Esophagus muscularis mucosa (tissue), 4 donors: ENCODE results near the gene KRTAP4-7. TPM values are rescaled to one million over a fixed set of nuclear protein-coding genes. Genes with fewer than 3 reads are reported as not detected.

Source experiments
- DNase-seq: peaks from one replicate; pipeline ENCODE4 v3.0.0-alpha.2; 2017; ENCODE audit errors: extremely low spot score
- H3K27ac ChIP-seq, 4 donors: fragments of 200-600 bp; sonication (generic); replicated peaks in 1 of 4; 1 replicate in 3 of 4; 2 replicates in 1 of 4; pipeline ENCODE4 v1.5.1; 2016 to 2019; ENCODE audit warnings: mild to moderate bottlenecking in 1 of 4
- H3K27me3 ChIP-seq, 4 donors: fragments of 200-600 bp; sonication (generic); one replicate each; pipeline versions ENCODE4 v1.5.1 to v1.6.0; 2016 to 2019
- H3K36me3 ChIP-seq, 4 donors: fragments of 200-600 bp; sonication (generic); one replicate each; pipeline ENCODE4 v1.5.1; 2016 to 2019
- H3K4me1 ChIP-seq, 4 donors: fragments of 200-600 bp; sonication (generic); one replicate each; pipeline ENCODE4 v1.5.1; 2016 to 2019
- H3K4me3 ChIP-seq, 4 donors: fragments of 200-600 bp; sonication (generic); 1 replicate in 2 of 4; 2 replicates in 2 of 4; pipeline ENCODE4 v1.5.1; 2016 to 2019; ENCODE audit warnings: mild to moderate bottlenecking in 4 of 4, moderate library complexity in 1 of 4
- H3K9me3 ChIP-seq, 4 donors: fragments of 200-600 bp; sonication (generic); 1 replicate in 3 of 4; 2 replicates in 1 of 4; pipeline ENCODE4 v1.5.1; 2016 to 2019
- CTCF ChIP-seq, 3 experiments: fragments of 200-600 bp in 2 of 3; fragments of 450-650 bp in 1 of 3; sonication (generic) in 2 of 3; IDR thresholded peaks; one replicate each; pipeline ENCODE4 v1.5.1; 2017 to 2019; ENCODE audit warnings: antibody characterized with exemption in 3 of 3, mild to moderate bottlenecking in 2 of 3, moderate library complexity in 1 of 3
- EP300 ChIP-seq: sonication (generic); formaldehyde crosslinking; IDR thresholded peaks from one replicate; pipeline ENCODE4 v1.6.1; 2017; ENCODE audit warnings: antibody characterized with exemption
- POLR2A ChIP-seq: fragments of 450-650 bp; IDR thresholded peaks from one replicate; pipeline ENCODE4 v1.6.1; 2017; ENCODE audit warnings: antibody characterized with exemption, moderate library complexity, mild to moderate bottlenecking, low read depth
- POLR2AphosphoS5 ChIP-seq, 2 donors: sonication (generic); formaldehyde crosslinking; IDR thresholded peaks; one replicate each; pipeline ENCODE4 v1.6.1; 2017; ENCODE audit warnings: antibody characterized with exemption in 2 of 2
- WGBS: methylation state at CpG from one replicate; pipeline ENCODE4 v1.1.5; 2018; 5-methylcytosine and 5-hydroxymethylcytosine counted together
- intact Hi-C: fragments of 100-400 bp; cut with DNase I; formaldehyde crosslinking; loops from one replicate; pipeline ENCODE4 v1.15.1; 2023
- total RNA-seq, 4 donors: library from RNA; depleted of rRNA; stranded (reverse); fragments of >200 nt; gene quantifications; one replicate each; pipeline versions ENCODE4 v1.1.0 to v1.2.1, GENCODE V29; 2016

Gene KRTAP4-7
- total RNA-seq, 4 donors from 2014 or later: not detected

DNA sequence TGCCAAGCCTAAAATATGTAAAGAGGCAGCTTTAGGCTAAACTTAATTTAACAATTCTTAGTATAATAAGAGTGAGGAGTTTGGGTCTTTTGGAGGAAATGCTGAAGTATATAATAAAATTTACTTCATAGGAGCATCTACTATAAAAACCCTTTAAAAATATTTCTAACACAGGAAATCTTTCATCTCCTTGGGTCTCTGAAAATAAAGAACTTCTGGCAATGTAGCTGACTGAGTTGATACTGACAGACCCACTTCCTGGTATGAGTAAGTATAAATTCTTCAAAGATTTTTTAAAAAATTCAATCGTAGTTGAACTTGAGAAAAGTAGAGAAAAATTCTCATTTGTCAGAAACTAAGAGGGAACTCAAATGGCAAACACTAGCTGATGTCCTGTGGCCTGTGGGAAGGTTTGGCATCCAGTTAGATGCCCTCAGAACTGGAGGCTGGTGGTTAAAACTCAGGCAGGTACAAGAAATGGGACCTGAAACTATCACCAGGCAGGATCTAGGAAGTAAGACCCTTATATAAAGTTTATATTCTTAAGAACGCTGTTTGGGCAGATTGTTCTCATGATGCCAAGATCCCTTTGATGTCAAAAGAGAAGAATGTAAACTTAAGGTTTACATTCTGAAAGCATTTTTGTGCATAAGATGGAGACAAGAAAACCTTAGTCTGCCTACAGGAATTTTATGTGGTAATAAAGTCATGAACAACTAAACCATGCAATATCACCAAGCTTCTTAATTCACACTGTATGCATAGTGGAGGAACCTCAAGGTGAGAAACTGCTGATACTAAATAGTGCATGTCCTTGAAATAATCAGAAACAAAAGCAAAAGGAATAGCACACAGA lies 50.2 kb downstream of the KRTAP4-7 start:
- WGBS: 54% methylated on average over 2 of the region's 2 CpGs
- Histone ChIP-seq H3K36me3 (no peaks in the 10 kb centered on the region), H3K27ac (no peak overlapping the region), H3K4me1 (no peaks in the 10 kb centered on the region), H3K9me3 (peaks cover 0 to 6% (median 0%) of the 10 kb centered on the region in 4 donors), H3K27me3 (no peaks in the 10 kb centered on the region), H3K4me3 (no peak overlapping the region)
- intact Hi-C loops: no loop called here
- no peak for DNase-seq
- no peak for TF ChIP-seq CTCF (IDR thresholded peaks at IDR 0.05)
- TF ChIP-seq POLR2AphosphoS5 (IDR thresholded peaks at IDR 0.05): no peak
- TF ChIP-seq POLR2A: no peak
- no peak for TF ChIP-seq EP300

Other genes starting within 250 kb of the KRTAP4-7 start
- gene KRT12, start 216.9 kb upstream of the KRTAP4-7 start, total RNA-seq: not detected
- under 1 TPM in 1 of 4 donors, not detected in 3; 0.52 TPM for gene KRT20, start 198.9 kb upstream of the KRTAP4-7 start, total RNA-seq
- gene KRT23, start 146.5 kb upstream of the KRTAP4-7 start, total RNA-seq: under 1 TPM in 1 of 4 donors, not detected in 3; 0.50 TPM
- not detected for gene KRT39, start 117.2 kb upstream of the KRTAP4-7 start, total RNA-seq
- not detected for gene KRT40, start 99.8 kb upstream of the KRTAP4-7 start, total RNA-seq
- not detected for gene KRTAP3-3, start 90.0 kb upstream of the KRTAP4-7 start, total RNA-seq
- not detected for gene KRTAP3-2, start 84.2 kb upstream of the KRTAP4-7 start, total RNA-seq
- gene KRTAP3-1, start 75.0 kb upstream of the KRTAP4-7 start, total RNA-seq: not detected
- gene KRTAP1-5, start 56.9 kb upstream of the KRTAP4-7 start, total RNA-seq: not detected
- not detected for gene KRTAP1-4, start 54.0 kb upstream of the KRTAP4-7 start, total RNA-seq
- not detected for gene KRTAP1-3, start 49.3 kb upstream of the KRTAP4-7 start, total RNA-seq
- gene KRTAP1-1, start 42.7 kb upstream of the KRTAP4-7 start, total RNA-seq: not detected
- gene KRTAP2-1, start 36.8 kb upstream of the KRTAP4-7 start, total RNA-seq: not detected
- gene KRTAP2-2, start 28.9 kb upstream of the KRTAP4-7 start, total RNA-seq: not detected
- not detected for gene KRTAP2-3, start 24.0 kb upstream of the KRTAP4-7 start, total RNA-seq
- gene KRTAP2-4, start 18.3 kb upstream of the KRTAP4-7 start, total RNA-seq: not detected
- not detected for gene KRTAP4-8, start 14.0 kb downstream of the KRTAP4-7 start, total RNA-seq
- gene KRTAP4-16, start 18.1 kb downstream of the KRTAP4-7 start, total RNA-seq: not detected
- not detected for gene KRTAP4-9, start 21.2 kb downstream of the KRTAP4-7 start, total RNA-seq
- gene KRTAP4-11, start 34.2 kb downstream of the KRTAP4-7 start, total RNA-seq: not detected
- not detected for gene KRTAP4-12, start 40.0 kb downstream of the KRTAP4-7 start, total RNA-seq
- not detected for gene KRTAP4-6, start 56.4 kb downstream of the KRTAP4-7 start, total RNA-seq
- gene KRTAP4-5, start 65.7 kb downstream of the KRTAP4-7 start, total RNA-seq: not detected
- not detected for gene KRTAP4-4, start 76.6 kb downstream of the KRTAP4-7 start, total RNA-seq
- not detected for gene KRTAP4-3, start 84.1 kb downstream of the KRTAP4-7 start, total RNA-seq
- not detected for gene KRTAP4-2, start 94.1 kb downstream of the KRTAP4-7 start, total RNA-seq
- gene KRTAP4-1, start 100.8 kb downstream of the KRTAP4-7 start, total RNA-seq: not detected
- not detected for gene KRTAP9-1, start 105.7 kb downstream of the KRTAP4-7 start, total RNA-seq
- gene KRTAP9-2, start 142.5 kb downstream of the KRTAP4-7 start, total RNA-seq: not detected
- not detected for gene KRTAP9-3, start 148.3 kb downstream of the KRTAP4-7 start, total RNA-seq
- not detected for gene KRTAP9-8, start 153.8 kb downstream of the KRTAP4-7 start, total RNA-seq
- gene KRTAP9-4, start 165.5 kb downstream of the KRTAP4-7 start, total RNA-seq: not detected
- not detected for gene KRTAP9-9, start 171.2 kb downstream of the KRTAP4-7 start, total RNA-seq
- gene KRTAP9-6, start 181.2 kb downstream of the KRTAP4-7 start, total RNA-seq: not detected
- not detected for gene KRTAP9-7, start 191.5 kb downstream of the KRTAP4-7 start, total RNA-seq
- gene KRTAP29-1, start 218.7 kb downstream of the KRTAP4-7 start, total RNA-seq: not detected
- not detected for gene KRTAP16-1, start 225.2 kb downstream of the KRTAP4-7 start, total RNA-seq
- gene KRTAP17-1, start 231.6 kb downstream of the KRTAP4-7 start, total RNA-seq: not detected